HG03521 (cell line): ENCODE measurements around the gene ZNF609.
A peak's percentile ranks its signal among the peaks of the same experiment; 100 is the strongest.
"Not testable (repeated sequence)": the region's sequence is repeated elsewhere in the genome, so short reads cannot be mapped to it uniquely, and the experiment has no call there.

Source experiments
- ATAC-seq: cut with Tn5 transposase; IDR thresholded peaks from one replicate; pipeline ENCODE4 v1.9.1; 2021; ENCODE audit warnings: mild to moderate bottlenecking, moderate library complexity; ENCODE audit not compliant: unreplicated experiment

ZNF609 gene

DNA sequence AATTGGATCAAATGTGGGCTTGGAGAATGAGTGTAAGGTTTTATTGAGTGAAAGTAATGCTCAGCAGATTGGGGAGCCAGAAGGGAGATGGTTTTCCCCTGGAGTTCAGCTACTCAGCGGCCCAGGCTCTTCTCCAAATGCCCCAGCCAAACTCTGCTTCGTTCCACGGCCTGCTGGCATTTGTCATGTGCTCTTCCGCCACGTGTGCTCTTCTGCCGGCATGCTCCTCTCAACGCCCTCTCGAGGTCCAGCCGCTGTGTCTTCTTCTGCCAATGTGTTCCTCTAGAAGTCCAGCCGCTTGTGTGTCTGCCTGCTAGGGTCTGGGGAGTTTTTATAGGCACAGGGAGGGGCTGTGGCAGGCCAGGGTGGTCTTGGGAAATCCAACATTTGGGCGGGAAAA is 158.2 kb downstream of the ZNF609 start:
- ATAC-seq, result no peak

DNA sequence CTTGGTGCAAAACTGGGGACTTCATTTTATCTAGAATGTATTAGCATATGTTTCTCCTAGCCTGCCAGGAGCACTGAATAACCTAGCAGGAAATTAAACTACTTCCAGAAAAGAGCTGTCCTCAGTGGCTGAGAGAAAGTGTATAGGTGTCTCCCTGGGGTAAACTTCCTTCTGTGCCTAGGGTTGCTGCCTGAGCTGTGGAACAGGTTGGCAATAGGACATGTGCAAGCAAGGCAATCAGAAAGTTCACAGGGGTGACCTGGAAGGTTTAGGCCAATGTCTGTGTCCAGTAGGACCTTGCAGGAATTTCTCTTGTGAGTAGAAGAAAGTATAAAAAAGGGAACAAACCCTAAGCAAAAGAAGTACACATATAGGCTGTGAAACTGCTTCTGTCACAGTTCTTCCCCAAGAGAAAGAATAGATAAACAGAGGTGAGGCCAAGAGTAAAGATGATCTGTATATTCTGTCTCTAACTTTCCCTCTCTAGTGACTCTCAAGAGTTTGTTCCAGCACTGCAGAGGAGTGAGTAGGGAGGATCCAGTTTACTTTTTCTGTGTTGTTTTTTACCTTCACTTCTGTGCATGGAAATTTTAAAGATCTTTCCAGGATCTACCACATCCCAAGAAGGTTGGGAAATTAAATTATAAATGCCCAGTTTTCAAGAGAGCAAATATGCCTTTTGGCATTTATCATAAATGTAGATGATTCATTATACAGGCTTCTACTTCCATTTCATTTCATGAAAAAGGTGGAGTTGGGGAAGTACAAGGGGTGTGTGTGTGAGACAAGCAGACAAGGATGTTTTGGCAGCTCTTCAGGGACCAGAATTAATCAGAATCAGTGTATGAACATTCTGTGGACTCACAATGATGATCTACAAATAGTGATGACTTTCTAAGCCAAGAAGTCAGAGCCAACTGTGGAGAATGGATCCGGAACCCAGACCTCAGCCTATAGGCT is 159.8 kb downstream of the ZNF609 start:
- no peak for ATAC-seq

DNA sequence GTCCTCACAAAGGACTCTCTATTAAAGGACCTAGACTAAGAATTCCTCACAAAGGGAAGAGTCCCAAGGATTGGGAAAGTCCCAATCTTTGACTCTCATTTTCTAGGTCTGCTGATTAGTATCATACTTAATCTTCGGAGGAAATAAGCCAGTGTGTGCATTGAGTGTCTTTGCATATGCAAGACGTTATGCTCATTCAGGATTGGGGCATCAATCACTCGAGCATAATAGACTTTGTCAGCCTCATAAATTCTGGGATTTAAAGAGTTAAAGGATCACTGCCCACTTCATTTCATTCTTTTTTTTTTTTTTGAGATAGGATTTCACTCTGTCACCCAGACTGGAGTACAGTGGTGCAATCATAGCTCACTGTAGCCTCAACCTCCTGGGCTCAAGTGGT is 160.7 kb downstream of the ZNF609 start:
- no peak for ATAC-seq

DNA sequence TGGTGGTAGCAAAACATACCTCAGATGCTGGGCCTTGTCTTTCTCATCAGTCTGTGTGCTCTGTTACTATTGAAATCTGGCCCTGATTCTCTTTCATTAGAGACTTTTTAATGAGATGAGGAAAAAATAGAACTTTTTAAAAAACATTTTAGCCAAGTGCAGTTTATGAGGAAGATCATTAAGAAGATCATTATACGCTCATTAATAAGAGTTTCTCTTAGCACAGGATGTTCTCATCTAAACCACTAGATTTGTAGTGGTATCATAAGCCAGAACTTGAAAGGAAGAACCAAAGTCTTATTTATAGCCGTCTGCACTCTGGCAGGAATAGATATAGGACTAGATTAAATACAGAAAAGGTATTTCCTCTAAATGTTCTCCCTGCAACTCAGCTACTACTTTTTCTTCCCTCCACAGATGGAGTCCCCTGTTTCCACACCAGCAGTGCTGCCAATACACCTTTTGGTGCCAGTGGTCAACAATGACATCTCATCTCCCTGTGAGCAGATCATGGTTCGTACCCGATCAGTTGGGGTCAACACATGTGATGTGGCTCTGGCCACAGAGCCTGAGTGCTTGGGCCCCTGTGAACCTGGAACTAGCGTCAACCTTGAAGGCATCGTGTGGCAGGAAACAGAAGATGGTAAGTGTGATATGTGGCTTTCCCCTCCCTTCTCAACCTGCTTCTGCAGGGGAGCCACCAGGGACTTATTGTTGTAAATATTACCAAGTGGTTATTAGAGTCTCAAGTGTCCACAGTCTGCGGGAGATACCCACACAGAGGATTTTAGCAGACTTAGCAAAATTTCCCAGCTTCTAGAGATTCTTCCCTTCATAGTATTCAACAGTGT is 162.3 kb downstream of the ZNF609 start:
- no peak for ATAC-seq

DNA sequence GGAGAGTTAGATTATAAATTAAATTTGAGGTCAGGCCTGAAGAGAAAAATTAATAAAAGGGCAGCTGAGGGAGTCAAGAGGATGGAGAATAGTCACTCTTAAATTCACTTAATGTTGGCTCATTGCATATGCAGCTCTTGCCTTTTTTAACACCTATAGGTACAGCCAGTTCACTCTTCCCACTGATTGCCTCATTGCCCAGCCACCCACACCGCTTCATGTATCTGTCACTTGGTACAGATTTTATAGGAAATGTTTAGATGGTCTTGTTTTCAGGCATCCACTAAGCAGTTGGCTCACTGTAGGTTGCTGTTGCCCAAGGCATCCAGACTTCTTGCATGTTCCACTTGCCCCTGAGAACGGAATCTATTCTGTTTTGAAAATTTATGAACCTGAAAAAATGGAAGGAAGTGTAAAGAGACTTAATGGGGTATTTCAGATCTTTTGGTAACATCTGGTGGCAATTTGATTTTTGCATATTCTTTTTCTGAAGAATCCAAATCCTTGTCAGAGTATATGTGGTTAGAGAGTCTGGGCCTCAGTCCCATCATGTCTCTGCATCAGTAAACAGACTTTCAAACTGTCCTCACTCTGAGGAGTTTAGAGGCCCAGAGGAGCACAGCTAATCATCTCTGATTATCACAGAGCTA is 163.1 kb downstream of the ZNF609 start:
- ATAC-seq, result no peak

DNA sequence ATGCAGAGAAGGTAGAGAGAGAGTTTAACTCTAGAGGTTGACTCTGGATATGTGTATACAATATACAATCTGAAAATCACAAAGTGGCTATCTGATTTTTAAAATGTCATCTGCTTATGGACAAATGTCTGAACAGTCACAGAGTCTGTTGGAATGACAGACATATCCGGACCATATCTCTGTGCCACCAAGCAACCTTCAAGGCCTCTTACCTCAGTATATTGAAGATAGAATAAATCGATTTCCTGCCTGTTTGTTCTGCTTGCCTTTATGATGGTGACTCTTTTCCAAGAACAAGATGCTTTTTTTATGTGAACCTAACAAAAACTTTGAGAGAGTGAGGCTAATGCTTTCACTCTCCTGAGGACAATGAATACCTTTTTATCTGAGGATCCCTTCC is 163.9 kb downstream of the ZNF609 start:
- ATAC-seq, result no peak

DNA sequence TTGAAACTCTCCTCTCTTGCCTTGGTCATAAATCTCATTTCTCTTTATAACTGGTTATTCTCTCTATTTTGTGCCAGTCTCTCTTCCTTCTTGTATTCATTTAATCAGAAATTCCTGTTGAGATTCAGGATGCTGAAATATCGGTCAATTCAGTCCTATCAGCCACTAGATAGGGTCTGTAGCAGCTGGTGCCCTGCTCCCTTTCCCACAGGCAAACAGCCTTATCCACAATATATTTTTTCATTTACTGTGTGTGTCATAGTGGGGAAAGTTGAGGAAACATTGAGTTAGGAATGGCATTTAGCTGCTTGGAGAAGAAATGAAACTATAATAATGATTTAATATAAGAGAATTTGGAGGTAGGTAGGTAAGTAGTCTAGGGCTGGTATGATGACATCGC is 168.7 kb downstream of the ZNF609 start:
- ATAC-seq, result no peak

DNA sequence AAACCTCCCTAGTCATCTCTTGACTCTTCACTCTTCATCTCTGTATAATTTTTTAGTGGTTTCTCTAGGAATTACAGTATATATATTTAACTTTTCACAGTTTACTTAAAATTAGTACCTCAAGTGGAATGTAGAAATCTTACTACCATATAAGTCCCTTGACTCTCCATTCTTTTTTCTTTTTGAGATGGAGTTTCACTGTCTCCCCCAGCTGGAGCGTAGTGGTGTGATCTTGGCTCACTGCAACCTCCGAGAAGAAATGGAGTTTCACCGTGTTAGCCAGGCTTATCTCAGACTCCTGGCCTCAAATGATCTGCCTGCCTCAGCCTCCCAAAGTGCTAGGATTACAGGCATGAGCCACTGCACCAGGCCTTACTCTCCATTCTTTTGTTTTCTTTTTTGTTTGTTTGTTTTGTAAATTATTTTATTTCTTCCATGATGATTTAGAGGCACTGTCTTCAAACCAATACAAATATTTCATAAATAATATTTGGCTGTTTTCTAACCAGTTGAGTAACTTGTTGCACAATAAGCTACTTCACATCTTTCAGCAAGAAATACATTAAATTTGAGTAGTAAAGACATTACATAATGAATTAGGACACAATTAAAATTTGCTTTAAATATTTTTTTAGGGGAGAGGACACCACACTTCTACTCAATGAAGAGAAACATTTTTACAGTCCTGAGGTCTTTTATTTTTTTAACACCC is 170.2 kb downstream of the ZNF609 start:
- no peak for ATAC-seq

DNA sequence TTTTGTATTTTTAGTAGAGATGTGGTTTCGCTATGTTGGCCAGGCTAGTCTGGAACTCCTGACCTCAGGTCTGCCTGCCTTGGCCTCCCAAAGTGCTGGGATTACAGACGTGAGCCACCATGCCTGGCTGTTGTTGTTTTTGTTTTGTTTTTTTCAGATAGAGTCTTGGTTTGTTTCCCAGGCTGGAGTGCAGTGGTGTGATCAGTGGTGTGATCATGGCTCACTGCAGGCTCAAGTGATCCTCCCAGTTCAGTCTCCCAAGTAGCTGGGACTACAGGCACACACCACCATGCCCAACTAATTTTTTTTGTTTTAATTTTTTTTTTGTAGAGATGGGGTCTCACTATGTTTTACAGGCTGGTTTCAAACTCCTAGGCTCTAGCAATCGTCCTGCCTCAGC is 172.3 kb downstream of the ZNF609 start:
- ATAC-seq, result not testable (repeated sequence)

DNA sequence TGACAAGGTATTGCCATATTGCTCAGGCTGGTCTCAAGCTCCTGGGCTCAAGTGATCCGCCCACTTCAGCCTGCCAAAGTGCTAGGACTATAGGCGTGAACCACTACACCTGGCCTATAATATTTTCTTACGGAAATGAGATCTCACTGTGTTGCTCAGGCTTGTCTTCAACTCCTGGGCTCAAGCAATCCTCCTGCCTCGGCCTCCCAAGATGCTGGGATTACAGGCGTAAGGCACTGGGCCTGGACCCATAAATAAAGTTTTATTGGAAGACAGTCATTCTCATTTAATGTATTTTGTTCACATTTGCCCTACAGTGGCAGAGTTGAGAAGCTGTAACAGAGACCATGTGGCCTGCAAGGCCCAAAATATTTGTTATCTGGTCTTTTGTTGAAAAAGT is 173.0 kb downstream of the ZNF609 start:
- no peak for ATAC-seq

DNA sequence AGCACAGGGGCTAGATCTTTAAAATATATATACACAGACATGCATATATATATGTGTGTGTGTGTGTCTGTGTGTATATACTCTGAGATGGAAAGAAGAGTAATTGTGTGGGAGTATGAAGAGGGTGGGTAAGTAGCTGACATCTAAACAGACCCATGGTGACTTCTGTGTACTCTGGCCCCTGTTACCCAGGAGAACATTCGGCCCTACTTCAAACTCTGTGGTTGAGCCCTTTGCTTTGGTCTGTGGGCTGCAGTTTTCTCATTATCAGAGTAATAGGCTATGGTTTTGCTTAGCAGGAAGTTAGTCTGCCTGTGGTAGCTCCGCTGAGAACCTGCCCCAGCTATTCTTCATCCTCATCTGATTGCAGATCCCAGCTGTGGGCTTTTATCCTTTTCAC is 173.6 kb downstream of the ZNF609 start:
- ATAC-seq, result peak; percentile 79

DNA sequence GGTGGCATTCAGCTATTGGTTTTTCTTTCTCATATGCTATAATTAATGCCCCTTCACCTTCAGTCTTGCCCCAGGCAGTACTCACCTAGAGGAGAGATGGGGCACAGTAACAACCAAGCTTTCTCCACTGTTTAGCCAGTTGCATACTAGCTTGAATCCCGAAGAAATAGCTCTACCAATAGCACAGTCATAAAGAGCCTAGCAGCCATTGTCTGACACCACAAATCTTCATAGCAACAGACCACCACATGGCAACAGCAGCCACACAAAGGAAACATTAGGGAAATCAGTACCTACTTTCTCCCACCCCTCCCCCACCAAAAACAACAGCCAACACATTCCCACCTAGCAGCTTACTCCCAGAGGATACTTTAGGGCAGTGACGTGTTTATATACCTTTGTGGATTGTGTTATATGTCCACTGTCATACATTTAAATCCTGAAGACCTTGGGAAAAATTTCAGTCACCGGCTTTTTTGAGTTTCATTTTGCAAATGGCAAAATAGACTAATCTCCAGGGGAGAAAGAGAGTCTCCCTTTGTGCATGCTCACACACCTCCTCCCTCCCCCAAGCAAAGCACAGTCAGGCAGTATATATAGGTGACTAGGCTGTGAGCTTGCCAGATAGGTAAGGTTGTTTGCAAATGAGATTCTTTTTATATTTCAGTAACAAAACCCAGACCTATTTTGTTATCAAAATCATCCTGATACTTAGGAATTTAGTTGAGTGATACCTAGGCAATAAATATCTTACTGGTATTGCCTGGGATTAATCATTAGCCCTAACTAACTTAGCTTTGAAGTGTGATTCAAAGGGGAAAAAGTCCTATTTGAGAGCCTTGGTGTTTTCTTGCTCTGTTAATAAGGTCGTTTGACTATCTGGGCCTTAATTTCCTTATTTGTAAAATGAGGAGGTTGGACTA is 174.5 kb downstream of the ZNF609 start:
- peak; percentile 38 for ATAC-seq

DNA sequence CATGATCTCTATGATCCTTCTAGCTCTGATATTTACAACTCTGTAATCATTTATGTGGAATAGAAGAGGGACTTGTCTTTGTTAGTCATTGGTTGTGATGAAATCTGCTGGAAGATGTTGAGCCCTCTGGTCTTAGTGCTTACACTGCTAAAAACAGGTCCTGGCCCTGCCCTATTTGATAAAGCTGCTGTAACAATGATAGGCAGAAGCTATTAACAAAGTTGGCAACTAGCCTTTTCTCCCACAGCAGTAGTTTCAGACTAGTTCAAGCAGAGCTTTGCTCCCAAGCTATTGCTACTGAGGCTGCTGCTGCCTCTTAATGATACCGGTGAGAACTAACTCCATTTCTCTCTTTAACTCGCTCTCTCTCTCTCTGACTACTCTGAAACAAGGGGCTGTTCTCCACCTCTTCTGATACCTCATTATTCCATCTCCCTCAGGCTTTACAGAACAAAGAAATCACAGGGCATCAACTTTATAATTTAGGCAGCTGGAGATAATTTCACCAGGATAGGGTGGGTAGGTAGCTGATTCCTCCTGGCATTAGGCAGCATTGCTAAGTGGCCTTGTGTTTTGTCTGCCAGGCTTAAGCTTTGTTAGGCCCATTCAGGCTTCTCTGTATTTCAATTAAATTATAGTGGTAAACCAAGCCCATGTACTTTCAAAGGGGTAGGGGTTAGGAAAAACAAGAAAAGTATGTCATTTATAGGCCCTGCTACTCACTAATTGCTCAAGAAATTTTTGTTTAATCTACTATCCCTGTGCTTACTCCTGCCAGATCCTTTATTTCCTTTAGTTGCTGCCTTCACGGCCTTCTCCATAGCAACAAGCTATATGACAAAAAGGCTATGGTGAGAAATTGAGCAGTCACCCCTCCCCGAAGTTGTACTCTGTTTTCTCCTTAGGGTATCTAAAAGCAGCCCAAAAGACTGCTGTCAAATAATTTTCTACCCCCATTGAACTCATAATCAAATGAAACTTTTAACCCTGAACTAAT is 175.4 kb downstream of the ZNF609 start:
- ATAC-seq, result no peak

DNA sequence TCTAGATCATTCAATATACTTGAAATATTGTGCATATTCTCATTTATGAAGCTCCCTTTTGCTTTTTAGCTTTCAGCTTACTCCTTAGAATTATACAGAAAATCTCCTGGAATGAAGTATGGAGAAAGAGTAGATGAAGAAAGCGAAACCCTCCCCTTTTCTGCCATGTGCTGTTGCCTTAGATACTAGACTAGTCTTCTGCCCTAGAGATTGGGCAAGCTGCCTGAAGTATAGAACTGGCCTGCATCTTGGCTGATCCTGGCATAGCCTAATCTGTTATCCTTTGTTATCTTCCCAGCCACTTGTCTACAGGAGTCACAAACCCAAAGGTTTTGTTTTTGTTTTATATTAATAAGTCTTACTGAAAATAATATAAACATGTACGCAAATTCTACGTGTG is 176.2 kb downstream of the ZNF609 start:
- ATAC-seq, result no peak

DNA sequence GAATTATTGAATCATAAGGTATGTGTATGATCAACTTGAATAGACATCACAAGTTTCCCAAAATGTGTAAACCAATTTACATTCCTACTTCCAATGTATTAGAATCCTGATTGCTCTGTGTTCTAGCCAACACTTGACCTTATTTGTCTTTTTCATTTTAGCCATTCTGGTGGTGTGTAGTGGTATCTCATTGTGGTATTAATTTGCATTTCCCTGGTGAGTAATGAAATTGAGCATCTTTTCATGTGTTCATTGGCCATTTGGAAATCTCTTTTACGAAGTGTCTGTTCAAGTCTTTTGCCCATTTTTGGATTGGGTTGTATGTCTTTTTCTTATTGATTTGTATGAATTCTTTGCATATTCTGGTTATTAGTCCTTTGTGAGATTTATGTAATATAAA is 177.0 kb downstream of the ZNF609 start:
- no peak for ATAC-seq

DNA sequence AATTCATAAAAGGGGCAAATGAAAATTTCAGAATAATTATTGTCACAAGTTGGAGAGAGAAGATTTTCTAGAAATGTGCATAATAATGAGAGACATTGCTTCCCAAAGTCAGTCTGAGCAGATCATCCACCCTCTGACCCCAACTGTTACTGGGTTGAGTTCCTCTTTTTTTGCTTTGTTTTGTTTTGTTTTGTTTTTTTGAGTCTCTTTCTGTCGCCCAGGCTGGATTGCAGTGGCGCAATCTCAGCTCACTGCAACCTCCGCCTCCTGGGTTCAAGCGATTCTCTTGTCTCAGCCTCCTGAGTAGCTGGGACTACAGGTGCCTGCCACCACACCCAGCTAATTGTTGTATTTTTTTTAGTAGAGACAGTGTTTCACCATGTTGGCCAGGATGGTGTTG is 179.4 kb downstream of the ZNF609 start:
- not testable (repeated sequence) for ATAC-seq

DNA sequence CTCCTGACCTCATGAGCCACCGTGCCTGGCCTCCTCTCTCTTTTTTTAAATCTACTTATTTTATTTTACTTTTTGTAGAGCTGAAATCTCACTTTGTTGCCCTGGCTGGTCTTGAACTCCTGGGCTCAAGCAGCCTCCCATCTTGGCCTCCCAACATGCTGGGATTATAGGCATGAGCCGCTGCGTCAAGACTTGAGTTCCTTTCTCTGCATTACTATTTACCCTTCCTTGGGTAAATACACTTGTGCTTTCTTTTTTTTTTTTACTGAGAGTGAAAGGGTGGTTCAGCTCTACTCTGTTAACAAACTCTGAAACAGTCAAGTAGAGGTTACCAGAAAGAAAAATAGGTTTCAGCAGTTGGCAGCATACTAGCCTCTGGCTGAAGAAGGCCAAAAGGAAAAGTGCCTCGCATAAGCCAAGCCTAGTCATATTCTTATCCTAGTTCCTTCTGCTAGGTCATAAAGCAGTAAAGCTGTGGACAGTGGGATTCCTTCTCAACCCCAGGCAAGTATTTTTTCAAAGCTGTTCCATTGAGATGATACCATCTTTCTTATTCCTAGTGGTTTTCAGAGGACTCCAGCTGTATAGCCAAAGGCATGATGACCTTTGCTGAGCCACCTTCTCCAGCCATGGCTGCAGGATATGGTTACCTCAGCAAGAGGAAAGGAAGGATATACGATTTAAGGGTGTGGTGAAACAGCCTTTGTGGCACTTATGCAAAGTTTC is 179.9 kb downstream of the ZNF609 start:
- ATAC-seq, result no peak

DNA sequence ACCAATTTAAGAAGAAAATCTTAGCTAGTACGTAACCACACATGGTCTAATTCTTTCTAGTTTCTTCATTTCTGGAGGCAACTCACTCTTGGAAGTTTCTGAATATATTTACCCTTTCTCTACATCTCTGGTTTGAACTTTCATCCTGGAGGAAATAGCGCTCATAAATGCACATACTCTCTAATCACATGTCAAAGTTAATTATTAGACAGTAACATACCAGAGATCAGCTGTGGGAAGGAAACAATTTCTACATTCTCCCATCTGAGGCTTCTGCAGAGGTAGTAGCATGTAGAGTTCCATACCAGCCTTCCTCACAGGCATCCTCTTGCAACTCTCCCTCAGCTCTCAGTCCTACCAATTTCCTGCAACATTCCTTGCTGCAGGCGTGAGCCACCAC is 182.5 kb downstream of the ZNF609 start:
- ATAC-seq, result no peak
